ENCODE measurements around the gene RETREG1. TPM values are rescaled to one million over a fixed set of nuclear protein-coding genes. Genes with fewer than 3 reads are reported as not detected.

RETREG1 gene
- polyA plus RNA-seq, 1 of the 3 experiments (the other 2 are of a cell fraction), result 0.43 TPM

DNA sequence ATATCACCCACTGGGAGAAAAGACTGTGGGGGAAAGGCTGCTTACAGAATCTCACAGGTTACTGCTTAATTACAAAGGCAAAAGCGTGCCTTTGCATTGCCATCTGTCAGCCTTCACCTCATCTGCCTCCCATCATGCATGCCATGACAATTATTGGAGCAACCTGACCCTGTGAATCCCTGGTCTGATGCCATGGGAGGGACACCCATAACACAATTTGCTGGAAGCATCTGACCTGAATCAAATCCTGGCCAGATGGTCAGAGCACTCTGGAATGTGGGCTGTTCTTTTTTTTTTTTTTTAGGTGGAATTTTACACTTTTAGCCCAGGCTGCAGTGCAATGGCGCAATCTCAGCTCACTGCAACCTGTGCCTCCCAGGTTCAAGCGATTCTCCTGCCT lies 11.6 kb upstream of the RETREG1 start:
- WGBS (ENCODE audit: low lambda C conversion rate), result 38% methylated on average over 3 of the region's 3 CpGs
- no peak for TF ChIP-seq USF2 (IDR thresholded peaks at IDR 0.05; ENCODE audit: borderline replicate concordance, low read depth, low read length)
- peak; percentile 46; the same call in 1 of the 2 replicates for TF ChIP-seq RCOR1 (IDR thresholded peaks at IDR 0.05; ENCODE audit: low read length)
- H3F3A ChIP-seq (replicated peaks; ENCODE audit: insufficient read depth), result no peaks in the 10 kb centered on the region
- no peaks in the 10 kb centered on the region for H3K79me2 ChIP-seq (ENCODE audit: insufficient read depth)
- DNase-seq, result peak; percentile 32
- H3K9me3 ChIP-seq, result no peaks in the 10 kb centered on the region
- H3K9me2 ChIP-seq, result no peaks in the 10 kb centered on the region
- H3K9ac ChIP-seq, result no peak overlapping the region
- ChIA-PET POLR2A (no interaction called here), CTCF (no interaction called here)
- H2AFZ ChIP-seq (ENCODE audit: low read depth), result no peak overlapping the region
- H3K4me1 ChIP-seq (ENCODE audit: control insufficient read depth in 1 of 2, insufficient read depth in 2 of 2, low read depth in 1 of 2, low read length in 1 of 2), result no peaks in the 10 kb centered on the region; a peak in 1 of 4 replicates
- no peaks in the 10 kb centered on the region for H3K36me3 ChIP-seq (replicated peaks in 1 of 2; ENCODE audit: control insufficient read depth in 1 of 2, insufficient read depth in 2 of 2, low read length in 1 of 2)
- no peak overlapping the region for H3K4me2 ChIP-seq
- no peaks in the 10 kb centered on the region for H4K20me1 ChIP-seq (ENCODE audit: insufficient read depth)
- H3K27me3 ChIP-seq (ENCODE audit: insufficient read depth), result no peaks in the 10 kb centered on the region; the same call in 1 of the 2 replicates
- H3K4me3 ChIP-seq (ENCODE audit: low read depth in 2 of 2, low read length in 1 of 2), result no peak overlapping the region
- no peak overlapping the region for H3K27ac ChIP-seq (ENCODE audit: low read depth in 2 of 2, low read length in 1 of 2)

GRCh38 chr5:16626696-16627264 lies 10.0 kb upstream of the RETREG1 start:
- Histone ChIP-seq H3F3A (replicated peaks; ENCODE audit: insufficient read depth) (no peaks in the 10 kb centered on the region), H3K79me2 (ENCODE audit: insufficient read depth) (no peaks in the 10 kb centered on the region), H3K9ac (no peak overlapping the region), H2AFZ (ENCODE audit: low read depth) (0 out of 2 replicates have a peak overlapping the region, but pooled peaks have one; percentile 41), H3K4me2 (no peak overlapping the region), H3K4me1 (ENCODE audit: control insufficient read depth in 1 of 2, insufficient read depth in 2 of 2, low read depth in 1 of 2, low read length in 1 of 2) (no peaks in the 10 kb centered on the region; a peak in 1 of 4 replicates), H3K27me3 (ENCODE audit: insufficient read depth) (no peaks in the 10 kb centered on the region; the same call in 1 of the 2 replicates), H3K36me3 (replicated peaks in 1 of 2; ENCODE audit: control insufficient read depth in 1 of 2, insufficient read depth in 2 of 2, low read length in 1 of 2) (no peaks in the 10 kb centered on the region), H4K20me1 (ENCODE audit: insufficient read depth) (no peaks in the 10 kb centered on the region), H3K9me2 (no peaks in the 10 kb centered on the region), H3K4me3 (ENCODE audit: low read depth in 2 of 2, low read length in 1 of 2) (no peak overlapping the region), H3K9me3 (no peaks in the 10 kb centered on the region), H3K27ac (ENCODE audit: low read depth in 2 of 2, low read length in 1 of 2) (no peak overlapping the region)
- ChIA-PET POLR2A (no interaction called here), CTCF (interaction anchor here (1.3 kb wide), 1 partner anchor 10 kb away, joined by 4 read pairs; the partner anchor contains the start of gene RETREG1)
- WGBS (ENCODE audit: low lambda C conversion rate), result 42% methylated on average over 5 of the region's 5 CpGs
- TF ChIP-seq FOSL2 (IDR thresholded peaks at IDR 0.05; ENCODE audit: borderline replicate concordance, low read depth) (no peak), GABPA (IDR thresholded peaks at IDR 0.05; ENCODE audit: low read depth) (no peak), USF2 (IDR thresholded peaks at IDR 0.05; ENCODE audit: borderline replicate concordance, low read depth, low read length) (no peak), MEF2A (IDR thresholded peaks at IDR 0.05; ENCODE audit: borderline replicate concordance, low read depth) (no peak), FOXJ3 (CRISPR knock-in tag; IDR thresholded peaks at IDR 0.05) (no peak), FOXM1 (IDR thresholded peaks at IDR 0.05; ENCODE audit: low read depth) (no peak), USF1 (IDR thresholded peaks at IDR 0.05; ENCODE audit: borderline replicate concordance, low read depth) (no peak)
- no peak for DNase-seq

Measured in SK-N-SH (cell line).